Measurements from ENCODE around the gene PKP3. TPM values are rescaled to one million over a fixed set of nuclear protein-coding genes. Genes with fewer than 3 reads are reported as not detected.

The PKP3 gene
- polyA plus RNA-seq, 1 of the 3 experiments (the other 2 are of a cell fraction): 1.4 TPM

GRCh38 chr11:398826-399225 is 4.8 kb downstream of the PKP3 start:
- H3K79me2 ChIP-seq (ENCODE audit: insufficient read depth): no peaks in the 10 kb centered on the region
- no peak overlapping the region for H3K9ac ChIP-seq
- ChIA-PET CTCF (interaction anchor here (0.8 to 1.4 kb wide), 2 partner anchors 49 to 148 kb away, joined by 3 to 5 read pairs; no protein-coding TSS in a partner anchor), POLR2A (no interaction called here)
- H3K4me1 ChIP-seq (ENCODE audit: control insufficient read depth in 1 of 2, insufficient read depth in 2 of 2, low read depth in 1 of 2, low read length in 1 of 2): peaks cover 5 to 12% of the 10 kb centered on the region in 2 experiments; a peak in 2 of 4 replicates
- H3K27me3 ChIP-seq (ENCODE audit: insufficient read depth): peaks cover 9% of the 10 kb centered on the region; the same call in 1 of the 2 replicates
- no peak overlapping the region for H3K4me3 ChIP-seq (ENCODE audit: low read depth in 2 of 2, low read length in 1 of 2)
- H3K9me3 ChIP-seq: no peaks in the 10 kb centered on the region
- no peak for DNase-seq
- H3K27ac ChIP-seq (ENCODE audit: low read depth in 2 of 2, low read length in 1 of 2): no peak overlapping the region
- no peaks in the 10 kb centered on the region for H3K9me2 ChIP-seq
- no peak overlapping the region for H2AFZ ChIP-seq (ENCODE audit: low read depth)
- H3F3A ChIP-seq (replicated peaks; ENCODE audit: insufficient read depth): no peaks in the 10 kb centered on the region
- no peak overlapping the region for H3K4me2 ChIP-seq
- H4K20me1 ChIP-seq (ENCODE audit: insufficient read depth): no peaks in the 10 kb centered on the region
- no peaks in the 10 kb centered on the region for H3K36me3 ChIP-seq (replicated peaks in 1 of 2; ENCODE audit: control insufficient read depth in 1 of 2, insufficient read depth in 2 of 2, low read length in 1 of 2)
- TF ChIP-seq RXRA (IDR thresholded peaks at IDR 0.05; ENCODE audit: borderline replicate concordance, low read depth) (no peak), TAF1 (IDR thresholded peaks at IDR 0.05; ENCODE audit: borderline replicate concordance, low read depth, low read length) (no peak), NFIC (IDR thresholded peaks at IDR 0.05; ENCODE audit: borderline replicate concordance) (no peak), FOXM1 (IDR thresholded peaks at IDR 0.05; ENCODE audit: low read depth) (no peak), CTCF (IDR thresholded peaks at IDR 0.05) (no peak), FOXJ3 (CRISPR knock-in tag; IDR thresholded peaks at IDR 0.05) (no peak), PBX3 (IDR thresholded peaks at IDR 0.05) (no peak), TCF12 (IDR thresholded peaks at IDR 0.05) (no peak), MXI1 (IDR thresholded peaks at IDR 0.05; ENCODE audit: low read depth, low read length) (no peak), CHD2 (IDR thresholded peaks at IDR 0.05; ENCODE audit: low read length, partially characterized antibody) (no peak), ZBTB33 (IDR thresholded peaks at IDR 0.05; ENCODE audit: borderline replicate concordance, low read depth) (no peak), ELF1 (IDR thresholded peaks at IDR 0.05) (no peak)
- 73% methylated on average over 20 of the region's 20 CpGs for WGBS (ENCODE audit: low lambda C conversion rate)

- POLR2A ChIA-PET: no interaction called here
- Histone ChIP-seq H3K27me3 (ENCODE audit: insufficient read depth) (peaks cover 9% of the 10 kb centered on the region; the same call in 1 of the 2 replicates), H3K4me3 (ENCODE audit: low read depth in 2 of 2, low read length in 1 of 2) (no peak overlapping the region), H3K9me2 (no peaks in the 10 kb centered on the region), H3K27ac (ENCODE audit: low read depth in 2 of 2, low read length in 1 of 2) (no peak overlapping the region), H3K4me2 (no peak overlapping the region), H3K36me3 (replicated peaks in 1 of 2; ENCODE audit: control insufficient read depth in 1 of 2, insufficient read depth in 2 of 2, low read length in 1 of 2) (no peaks in the 10 kb centered on the region), H2AFZ (ENCODE audit: low read depth) (no peak overlapping the region), H3K9ac (no peak overlapping the region), H3K79me2 (ENCODE audit: insufficient read depth) (no peaks in the 10 kb centered on the region), H3K9me3 (no peaks in the 10 kb centered on the region), H3K4me1 (ENCODE audit: control insufficient read depth in 1 of 2, insufficient read depth in 2 of 2, low read depth in 1 of 2, low read length in 1 of 2) (peaks cover 5 to 12% of the 10 kb centered on the region in 2 experiments; a peak in 2 of 4 replicates), H3F3A (replicated peaks; ENCODE audit: insufficient read depth) (no peaks in the 10 kb centered on the region), H4K20me1 (ENCODE audit: insufficient read depth) (no peaks in the 10 kb centered on the region)
- TF ChIP-seq NFIC (IDR thresholded peaks at IDR 0.05; ENCODE audit: borderline replicate concordance) (no peak), NRF1 (IDR thresholded peaks at IDR 0.05; ENCODE audit: low read depth, low read length) (no peak), EZH2phosphoT487 (IDR thresholded peaks at IDR 0.05; ENCODE audit: borderline replicate concordance, low read depth) (peak; percentile 78; the same call in 1 of the 2 replicates)
- CTCF ChIA-PET: interaction anchor here (1.4 kb wide), 1 partner anchor 48 kb away, joined by 5 read pairs; no protein-coding TSS in a partner anchor
- DNase-seq: no peak
- WGBS (ENCODE audit: low lambda C conversion rate): 52% methylated on average over 17 of the region's 21 CpGs
Measured at GRCh38 chr11:399731-400211, 5.8 kb downstream of the PKP3 start.
